Spleen (tissue), 7 donors: Measurements from ENCODE around the gene RPS15.

ENCODE experiments used
- POLR2A ChIP-seq, 3 donors: fragments of 450-650 bp; IDR thresholded peaks; one replicate each; pipeline ENCODE4 v1.5.1; 2017; ENCODE audit warnings: antibody characterized with exemption in 3 of 3, mild to moderate bottlenecking in 1 of 3
- TF ChIP-seq, protein P1 (sequence below), 11 experiments: fragments of 200-600 bp in 7 of 11; fragments of 450-650 bp in 4 of 11; sonication (generic) in 4 of 11; IDR thresholded peaks in 8 of 11; conservative IDR thresholded peaks in 3 of 11; 1 replicate in 7 of 11; 2 replicates in 4 of 11; pipeline versions ENCODE4 v1.4.0 to v1.8.0; 2016 to 2021; ENCODE audit warnings: antibody characterized with exemption in 11 of 11, inconsistent platforms in 4 of 11, mild to moderate bottlenecking in 1 of 11
- donor health status: DM: no; HTN: no; CAD: no; lungs with moderate emphysema.
- donor health status: DM: no; HTN: no; CAD: no.
- donor health status: DM: no; HTN: no; CAD: no.

DNA sequence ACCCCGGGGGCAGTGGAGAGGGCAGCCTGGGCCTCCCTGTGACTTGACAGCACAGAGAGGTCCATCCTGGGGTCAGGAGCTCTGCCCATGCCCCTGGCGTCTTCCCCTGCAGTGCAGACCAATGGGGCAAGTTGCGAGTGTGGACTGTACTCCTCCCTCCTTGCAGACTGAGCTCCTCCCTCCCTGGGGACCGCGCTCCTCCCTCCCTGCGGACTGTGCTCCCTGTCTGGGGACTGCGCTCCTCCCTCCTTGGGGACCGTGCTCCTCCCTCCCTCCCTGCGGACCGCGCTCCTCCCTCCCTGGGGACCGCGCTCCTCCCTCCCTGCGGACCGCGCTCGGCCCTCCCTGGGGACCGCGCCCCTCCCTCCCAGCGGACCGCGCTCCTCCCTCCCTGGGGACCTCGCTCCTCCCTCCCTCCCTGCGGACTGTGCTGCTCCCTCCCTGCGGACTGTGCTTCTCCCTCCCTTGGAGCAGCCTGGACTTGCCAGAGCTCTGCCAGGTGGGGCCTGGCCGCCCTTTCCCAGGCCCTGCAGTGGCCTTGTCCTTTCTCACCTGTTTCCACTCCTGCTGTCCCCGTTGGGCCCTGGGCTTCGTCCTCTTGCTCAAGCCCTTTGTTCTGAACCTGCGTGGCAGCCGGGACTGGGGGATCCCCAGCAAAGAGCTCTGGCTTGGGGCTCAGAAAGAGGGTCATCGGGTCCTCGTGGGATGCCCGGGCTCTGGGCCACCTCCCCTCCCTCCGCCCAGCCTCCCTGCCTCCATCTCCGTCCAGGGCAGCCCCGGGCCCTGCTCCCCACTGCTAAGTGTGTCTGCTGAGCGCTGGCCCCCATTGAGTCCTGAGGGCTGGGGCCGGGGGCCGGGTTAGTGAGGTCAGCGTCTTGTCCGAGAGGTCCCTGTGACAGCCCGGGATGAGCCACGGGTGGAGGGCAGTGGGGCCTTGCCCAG is 43.7 kb upstream of the RPS15 start:
- TF ChIP-seq POLR2A (IDR thresholded peaks at IDR 0.05): no peak
- TF ChIP-seq, protein P1, sequence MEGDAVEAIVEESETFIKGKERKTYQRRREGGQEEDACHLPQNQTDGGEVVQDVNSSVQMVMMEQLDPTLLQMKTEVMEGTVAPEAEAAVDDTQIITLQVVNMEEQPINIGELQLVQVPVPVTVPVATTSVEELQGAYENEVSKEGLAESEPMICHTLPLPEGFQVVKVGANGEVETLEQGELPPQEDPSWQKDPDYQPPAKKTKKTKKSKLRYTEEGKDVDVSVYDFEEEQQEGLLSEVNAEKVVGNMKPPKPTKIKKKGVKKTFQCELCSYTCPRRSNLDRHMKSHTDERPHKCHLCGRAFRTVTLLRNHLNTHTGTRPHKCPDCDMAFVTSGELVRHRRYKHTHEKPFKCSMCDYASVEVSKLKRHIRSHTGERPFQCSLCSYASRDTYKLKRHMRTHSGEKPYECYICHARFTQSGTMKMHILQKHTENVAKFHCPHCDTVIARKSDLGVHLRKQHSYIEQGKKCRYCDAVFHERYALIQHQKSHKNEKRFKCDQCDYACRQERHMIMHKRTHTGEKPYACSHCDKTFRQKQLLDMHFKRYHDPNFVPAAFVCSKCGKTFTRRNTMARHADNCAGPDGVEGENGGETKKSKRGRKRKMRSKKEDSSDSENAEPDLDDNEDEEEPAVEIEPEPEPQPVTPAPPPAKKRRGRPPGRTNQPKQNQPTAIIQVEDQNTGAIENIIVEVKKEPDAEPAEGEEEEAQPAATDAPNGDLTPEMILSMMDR (IDR thresholded peaks at IDR 0.05 in 8 of 11, conservative IDR thresholded peaks at IDR 0.05 in 3 of 11): no peak
